ENCODE measurements around the gene CTXN2. TPM values are rescaled to one million over a fixed set of nuclear protein-coding genes. Genes with fewer than 3 reads are reported as not detected.

CTXN2 gene
- total RNA-seq, 4 donors from 2014 or later: not detected

GRCh38 chr15:48147358-48147757 lies 44.1 kb upstream of the CTXN2 start:
- Histone ChIP-seq H3K27me3 (no peaks in the 10 kb centered on the region), H3K4me1 (peaks cover 11 to 43% (median 13%) of the 10 kb centered on the region in 3 donors), H3K4me3 (no peak overlapping the region), H3K27ac (no peak overlapping the region), H3K36me3 (peaks cover 2 to 33% of the 10 kb centered on the region in 2 donors), H3K9me3 (no peaks in the 10 kb centered on the region)
- TF ChIP-seq POLR2AphosphoS5 (IDR thresholded peaks at IDR 0.05) (no peak), POLR2A (IDR thresholded peaks at IDR 0.05) (no peak), CTCF (IDR thresholded peaks at IDR 0.05) (no peak), EP300 (IDR thresholded peaks at IDR 0.05) (no peak)
- ATAC-seq: no peak

- Histone ChIP-seq H3K4me1 (peaks cover 5 to 18% (median 5%) of the 10 kb centered on the region in 3 donors), H3K4me3 (no peak overlapping the region), H3K9me3 (no peaks in the 10 kb centered on the region), H3K36me3 (peaks cover 2 to 43% of the 10 kb centered on the region in 2 donors), H3K27me3 (no peaks in the 10 kb centered on the region), H3K27ac (no peak overlapping the region)
- 68 to 83% methylated on average over 4 of the region's 4 CpGs for WGBS, 2 donors (ENCODE audit: low coverage in 1 of 2)
- TF ChIP-seq POLR2AphosphoS5 (IDR thresholded peaks at IDR 0.05) (no peak), EP300 (IDR thresholded peaks at IDR 0.05) (no peak), CTCF (IDR thresholded peaks at IDR 0.05) (no peak), POLR2A (IDR thresholded peaks at IDR 0.05) (no peak)
- ATAC-seq: no peak
Measured at GRCh38 chr15:48149858-48150257, 41.6 kb upstream of the CTXN2 start.

GRCh38 chr15:48153526-48153925 lies 37.9 kb upstream of the CTXN2 start:
- no peaks in the 10 kb centered on the region for H3K9me3 ChIP-seq
- H3K27ac ChIP-seq: no peak overlapping the region
- ATAC-seq: no peak
- TF ChIP-seq POLR2AphosphoS5 (IDR thresholded peaks at IDR 0.05): no peak
- no peak overlapping the region for H3K4me3 ChIP-seq
- peaks cover 2 to 50% of the 10 kb centered on the region in 2 donors for H3K36me3 ChIP-seq
- 91 to 98% methylated on average over 2 of the region's 2 CpGs for WGBS, 2 donors (ENCODE audit: low coverage in 1 of 2)
- no peaks in the 10 kb centered on the region for H3K4me1 ChIP-seq
- H3K27me3 ChIP-seq: no peaks in the 10 kb centered on the region

- no peaks in the 10 kb centered on the region for H3K27me3 ChIP-seq
- no peak overlapping the region for H3K27ac ChIP-seq
- H3K9me3 ChIP-seq: no peaks in the 10 kb centered on the region
- H3K4me1 ChIP-seq: peaks cover 0 to 10% (median 0%) of the 10 kb centered on the region in 3 donors
- peaks cover 0 to 19% of the 10 kb centered on the region in 2 donors for H3K36me3 ChIP-seq
- no peak for ATAC-seq
- 53 to 62% methylated on average over 3 of the region's 3 CpGs for WGBS, 2 donors (ENCODE audit: low coverage in 1 of 2)
- no peak overlapping the region for H3K4me3 ChIP-seq
- TF ChIP-seq POLR2A (IDR thresholded peaks at IDR 0.05) (no peak), POLR2AphosphoS5 (IDR thresholded peaks at IDR 0.05) (no peak), CTCF (IDR thresholded peaks at IDR 0.05) (no peak), EP300 (IDR thresholded peaks at IDR 0.05) (no peak)
Measured at GRCh38 chr15:48168616-48169015, 22.8 kb upstream of the CTXN2 start.

- no peak for ATAC-seq
- no peaks in the 10 kb centered on the region for H3K36me3 ChIP-seq
- no peaks in the 10 kb centered on the region for H3K27me3 ChIP-seq
- no peak for TF ChIP-seq POLR2A (IDR thresholded peaks at IDR 0.05)
- H3K9me3 ChIP-seq: no peaks in the 10 kb centered on the region
- no peak overlapping the region for H3K27ac ChIP-seq
- 77 to 85% methylated on average over 1 of the region's 1 CpG for WGBS, 2 donors (ENCODE audit: low coverage in 1 of 2)
- peaks cover 0 to 17% (median 0%) of the 10 kb centered on the region in 3 donors for H3K4me1 ChIP-seq
- H3K4me3 ChIP-seq: no peak overlapping the region
Measured at GRCh38 chr15:48170981-48171380, 20.5 kb upstream of the CTXN2 start.

- no peak for TF ChIP-seq CTCF (IDR thresholded peaks at IDR 0.05)
- TF ChIP-seq POLR2AphosphoS5 (IDR thresholded peaks at IDR 0.05): no peak
- no peak for TF ChIP-seq EP300 (IDR thresholded peaks at IDR 0.05)
- TF ChIP-seq POLR2A (IDR thresholded peaks at IDR 0.05): no peak
- ATAC-seq: no peak
- 93 to 96% methylated on average over 3 of the region's 3 CpGs for WGBS, 2 donors (ENCODE audit: low coverage in 1 of 2)
- peaks cover 0 to 30% (median 0%) of the 10 kb centered on the region in 3 donors for H3K4me1 ChIP-seq
- H3K36me3 ChIP-seq: no peaks in the 10 kb centered on the region
- no peak overlapping the region for H3K27ac ChIP-seq
- H3K4me3 ChIP-seq: no peak overlapping the region
- H3K27me3 ChIP-seq: no peaks in the 10 kb centered on the region
- no peaks in the 10 kb centered on the region for H3K9me3 ChIP-seq
Measured at GRCh38 chr15:48175126-48175525, 16.3 kb upstream of the CTXN2 start.
